SHP77 treated with DMSO at 0.1 percent for 48 hours (cell line): ENCODE measurements around the gene ZNF865.
"Not testable (repeated sequence)": the region's sequence is repeated elsewhere in the genome, so short reads cannot be mapped to it uniquely, and the experiment has no call there.

Experiments
- DNase-seq: peaks from one replicate; lab custom pipeline; 2025; lab: John Stamatoyannopoulos, UW

Gene ZNF865

DNA sequence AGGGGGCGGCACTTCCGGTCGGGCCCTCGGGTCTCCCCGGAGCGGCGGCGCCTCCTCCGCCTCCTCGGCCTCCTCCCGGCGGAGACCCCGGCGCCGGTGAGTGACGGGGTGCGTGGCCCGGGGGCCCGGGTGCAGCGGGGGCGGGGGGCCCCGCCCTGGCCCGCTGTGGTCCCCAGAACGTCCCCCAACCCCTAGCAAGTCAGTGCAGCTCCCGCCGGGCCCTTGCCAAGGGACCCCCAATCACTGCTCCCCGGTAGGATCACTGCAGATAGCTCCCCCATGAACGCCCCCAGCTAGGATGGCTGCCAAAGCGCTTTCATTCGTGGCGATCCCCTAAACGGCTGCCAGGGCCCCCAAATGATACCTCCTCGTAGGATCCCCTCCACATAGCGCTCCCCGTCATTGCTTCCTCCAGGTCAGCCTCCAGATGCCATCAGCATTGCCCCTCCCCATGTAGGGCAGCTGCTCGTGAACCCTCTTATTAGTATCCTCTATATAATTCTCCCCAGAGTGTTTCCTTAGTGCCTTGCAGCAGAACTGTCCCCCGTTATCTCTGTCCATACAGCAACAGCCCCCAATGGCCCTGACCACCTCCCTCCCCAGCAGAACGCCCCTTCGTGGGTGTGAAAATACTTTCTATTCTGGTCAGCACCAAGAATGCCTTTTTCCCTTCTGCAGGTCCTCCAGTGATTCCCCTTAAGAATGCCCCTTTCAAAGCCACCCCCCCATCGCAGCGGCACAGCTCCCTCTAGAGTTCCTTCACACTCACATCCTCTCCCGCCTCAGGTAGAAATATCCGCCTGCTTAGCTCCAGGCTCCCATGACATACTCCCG lies at the start of gene ZNF865:
TSS of gene ZNF865 (plus strand) at position 11 of the 834 bp plus-strand sequence. CDS start 7,972 bp downstream, outside the sequence.
- peak; percentile 26 for DNase-seq

- DNase-seq: no peak
These were observed 45.8 kb upstream of the ZNF865 start for GRCh38 chr19:55559684-55560083.

GRCh38 chr19:55563261-55563690 lies 42.2 kb upstream of the ZNF865 start:
- no peak for DNase-seq

- DNase-seq: no peak
These were observed 38.6 kb upstream of the ZNF865 start for GRCh38 chr19:55566823-55567222.

DNA sequence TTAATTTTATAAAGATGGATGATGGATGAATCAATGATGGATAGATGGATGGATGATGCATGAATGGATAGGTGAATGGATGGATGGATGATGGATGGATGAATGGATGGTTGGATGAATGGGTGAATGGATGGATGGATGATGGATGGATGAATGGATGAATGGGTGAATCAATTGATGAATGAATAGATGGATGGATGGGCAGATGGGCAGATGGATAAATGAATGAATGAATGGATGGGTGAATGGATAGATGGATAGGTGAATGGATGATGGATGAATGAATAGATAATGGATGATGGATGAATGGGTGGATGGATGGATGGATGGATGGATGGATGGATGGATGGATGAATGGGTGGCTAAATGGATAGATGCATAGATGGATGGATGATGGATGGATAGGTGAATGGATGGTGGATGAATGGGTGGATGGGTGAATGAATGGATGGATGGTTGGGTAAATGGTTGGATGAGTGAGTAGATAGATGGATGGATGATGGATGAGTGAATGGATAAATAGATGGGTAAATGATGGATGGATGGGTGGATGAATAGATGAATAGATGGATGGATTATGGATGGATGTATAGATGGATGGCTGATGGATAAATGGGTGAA lies 37.6 kb upstream of the ZNF865 start:
- DNase-seq: no peak

GRCh38 chr19:55569477-55569876 lies 36.0 kb upstream of the ZNF865 start:
- not testable (repeated sequence) for DNase-seq

GRCh38 chr19:55573929-55574328 lies 31.5 kb upstream of the ZNF865 start:
- not testable (repeated sequence) for DNase-seq

- no peak for DNase-seq
These were observed 28.7 kb upstream of the ZNF865 start for GRCh38 chr19:55576746-55577145.

GRCh38 chr19:55578031-55578760 lies 27.3 kb upstream of the ZNF865 start:
- no peak for DNase-seq

GRCh38 chr19:55578761-55579747 lies 26.4 kb upstream of the ZNF865 start:
- no peak for DNase-seq

- DNase-seq: no peak
These were observed 25.5 kb upstream of the ZNF865 start for GRCh38 chr19:55579766-55580621.

GRCh38 chr19:55580628-55581144 lies 24.8 kb upstream of the ZNF865 start, which contains the start of gene ZNF579:
Gene ZNF579 (minus strand): TSS chr19:55580848. CDS start chr19:55579639, 1,209 bp downstream.
- peak; percentile 79 for DNase-seq

- DNase-seq: no peak
These were observed 24.2 kb upstream of the ZNF865 start for GRCh38 chr19:55581145-55581822.

DNA sequence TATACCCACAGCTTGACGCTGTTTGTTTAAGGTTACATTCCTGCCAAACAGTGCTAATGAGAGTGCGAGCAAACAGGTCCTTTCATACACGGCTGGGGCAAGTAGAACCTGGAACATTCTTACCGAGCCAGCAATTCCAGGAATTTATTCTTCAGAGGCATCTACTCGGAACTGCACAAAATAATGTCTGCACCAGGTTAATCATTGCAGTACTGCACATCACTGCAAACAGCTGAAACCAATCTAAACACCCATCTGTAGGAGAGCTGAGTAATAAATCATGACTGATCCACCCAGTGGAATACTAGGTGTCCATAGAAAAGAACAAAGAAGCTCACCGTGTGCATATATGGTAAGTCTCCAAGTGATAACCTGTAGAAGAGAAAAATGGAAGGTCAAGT lies 23.6 kb upstream of the ZNF865 start:
- no peak for DNase-seq

DNA sequence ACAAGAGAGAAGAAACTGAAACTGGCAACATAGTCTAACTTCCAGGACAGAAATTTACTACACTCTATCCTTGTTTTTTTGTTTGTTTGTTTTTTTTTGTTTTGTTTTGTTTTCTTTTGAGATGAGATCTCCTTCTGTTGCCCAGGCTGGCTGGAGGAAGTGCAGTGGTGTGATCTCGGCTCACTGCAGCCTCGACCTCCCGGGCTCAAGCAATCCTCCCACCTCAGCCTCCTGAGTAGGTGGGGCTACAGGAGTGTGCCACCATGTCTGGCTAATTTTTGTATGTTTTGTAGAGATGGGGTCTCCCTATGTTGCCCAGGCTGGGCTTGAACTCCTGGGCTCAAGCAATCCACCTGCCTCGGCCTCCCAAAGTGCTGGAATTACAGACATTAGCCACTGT lies 23.2 kb upstream of the ZNF865 start:
- DNase-seq: not testable (repeated sequence)

- DNase-seq: not testable (repeated sequence)
These were observed 21.6 kb upstream of the ZNF865 start for GRCh38 chr19:55583897-55584296.

DNA sequence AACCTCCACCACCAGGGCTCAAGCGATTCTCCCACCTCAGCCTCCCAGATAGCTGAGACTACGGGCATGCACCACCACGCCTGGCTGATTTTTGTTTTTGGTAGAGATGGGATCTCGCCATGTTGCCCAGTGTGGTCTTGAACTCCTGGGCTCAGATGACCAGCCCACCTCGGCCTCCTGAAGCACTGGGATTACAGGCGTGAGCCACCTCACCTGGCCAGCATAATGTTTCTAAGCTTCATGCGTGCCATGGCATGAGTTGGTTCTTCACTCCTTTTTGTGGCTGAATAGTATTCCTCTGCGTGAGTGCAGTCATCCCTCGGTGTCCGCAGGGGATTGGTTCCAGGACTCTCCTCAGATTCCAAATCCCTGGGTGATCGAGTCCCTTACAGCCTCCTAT lies 20.6 kb upstream of the ZNF865 start:
- DNase-seq: no peak

DNA sequence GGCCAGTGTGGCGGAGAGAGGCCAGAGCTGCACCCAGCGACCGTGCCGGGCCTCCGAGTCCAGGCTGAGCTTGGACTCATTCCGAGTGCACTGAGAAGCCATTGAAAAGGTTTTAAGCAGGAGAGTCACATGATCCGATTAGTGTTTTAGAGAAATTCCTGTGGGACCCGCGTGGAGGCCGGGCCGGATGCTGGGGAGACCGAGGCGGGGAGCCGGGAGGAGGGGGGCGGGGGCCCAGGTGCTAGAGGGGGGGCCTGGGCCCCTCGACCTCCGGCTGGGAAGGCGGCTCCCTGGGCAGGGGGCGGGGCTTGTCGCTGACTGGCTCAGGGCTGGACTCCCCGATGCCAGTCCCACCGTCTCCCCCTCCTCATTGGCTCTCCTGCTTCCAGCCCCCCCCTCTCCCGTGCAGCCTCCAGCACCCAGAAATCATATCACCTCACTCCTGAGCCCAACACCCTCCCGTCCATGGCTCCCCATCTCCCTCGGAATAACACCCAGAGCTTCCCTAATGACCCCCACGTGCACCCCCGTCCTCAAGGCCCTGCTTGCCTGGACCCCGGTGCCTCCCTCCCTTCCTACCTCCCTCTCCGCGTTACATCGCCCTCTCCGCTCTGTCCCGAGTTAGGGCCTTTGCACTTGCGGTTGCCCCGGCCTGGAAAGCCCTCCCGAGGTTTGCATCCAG lies 19.6 kb upstream of the ZNF865 start:
- peak; percentile 27 for DNase-seq
